OCI-LY1 (cell line): ENCODE data around the gene IBA57.

Experiments used
- CTCF ChIP-seq: fragments of 200-600 bp; sonication (generic), shearing (Covaris generic); IDR thresholded peaks from 2 replicates; pipeline ENCODE4 v1.5.1; 2017; ENCODE audit warnings: mild to moderate bottlenecking, antibody characterized with exemption, low read length, moderate library complexity, mixed read lengths
- EZH2 ChIP-seq: fragments of 200-600 bp; sonication (generic), shearing (Covaris generic); IDR thresholded peaks from 2 replicates; pipeline ENCODE4 v1.8.0; 2017; ENCODE audit warnings: borderline replicate concordance, mixed run types, mild to moderate bottlenecking, antibody characterized with exemption, low read length, moderate library complexity, mixed read lengths

- TF ChIP-seq CTCF, result no peak
- TF ChIP-seq EZH2, result no peak
These were observed 20.0 kb downstream of the IBA57 start for GRCh38 chr1:228185641-228185965.
